HepG2 (cell line): Measurements from ENCODE around the gene ZBTB20. TPM values are rescaled to one million over a fixed set of nuclear protein-coding genes. Genes with fewer than 3 reads are reported as not detected.

Source experiments
- ATAC-seq: fragments of 200-7000 bp; cut with Tn5 transposase; 3 replicates; pipeline ENCODE4 v1.9.1; 2020; ENCODE audit warnings: mild to moderate bottlenecking, moderate library complexity
- BruUV-seq: library from RNA; stranded (reverse); fragments of 400-500 nt; replicated peaks from 2 replicates; lab custom pipeline; 2021; lab: Mats Ljungman, UMichigan
- CTCF ChIA-PET: fragments of 300-600 bp; formaldehyde crosslinking; extraction: SDS; loops from one replicate; lab custom pipeline; 2021; ENCODE audit warnings: low total read pairs, inconsistent platforms, low intra/inter-chr PET ratio; lab: Yijun Ruan, JAX
- POLR2A ChIA-PET: fragments of 350-600 bp; sonication (Branson Sonifier 250); formaldehyde crosslinking; loops from one replicate; lab custom pipeline; 2020; ENCODE audit warnings: antibody characterized with exemption, inconsistent platforms; lab: Yijun Ruan, JAX
- DNase-seq: peaks from one replicate; pipeline ENCODE4 v3.0.0-alpha.2; 2015; ENCODE audit warnings: low spot score
- FAIRE-seq: peaks from 3 replicates; lab custom pipeline; 2011; peaks lifted over from hg19 to GRCh38; lab: Jason Lieb, UNC
- H2AFZ ChIP-seq: one replicate; pipeline ENCODE4 v1.6.1; 2011; ENCODE audit warnings: low read length, inconsistent platforms
- H3K27ac ChIP-seq: fragments of 300-600 bp; 3 replicates; pipeline ENCODE4 v1.8.0; 2011; ENCODE audit warnings: mixed run types, mild to moderate bottlenecking, mixed read lengths, low read length, inconsistent platforms; ENCODE audit not compliant: insufficient read depth; ENCODE audit errors: extremely low read length
- H3K27me3 ChIP-seq, 2 experiments: fragments of 200-600 bp in 1 of 2; 2 replicates in 1 of 2; 3 replicates in 1 of 2; pipeline versions ENCODE4 v1.6.0 to v1.8.0; 2011; ENCODE audit warnings: low read length in 2 of 2, mild to moderate bottlenecking in 2 of 2, moderate library complexity in 2 of 2, inconsistent platforms in 1 of 2; ENCODE audit not compliant: insufficient read depth in 2 of 2, control insufficient read depth in 1 of 2
- H3K36me3 ChIP-seq, 2 experiments: fragments of 200-600 bp in 1 of 2; replicated peaks in 1 of 2; 2 replicates in 1 of 2; 3 replicates in 1 of 2; pipeline versions ENCODE4 v1.5.1 to v1.8.0; 2011; ENCODE audit warnings: low read length in 2 of 2, inconsistent platforms in 1 of 2; ENCODE audit not compliant: insufficient read depth in 2 of 2, control insufficient read depth in 1 of 2
- H3K4me1 ChIP-seq: 2 replicates; pipeline ENCODE4 v1.5.1; 2012; ENCODE audit warnings: low read length, inconsistent platforms; ENCODE audit not compliant: insufficient read depth
- H3K4me2 ChIP-seq: 2 replicates; pipeline ENCODE4 v1.6.0; 2011; ENCODE audit warnings: low read depth, low read length, inconsistent platforms
- H3K4me3 ChIP-seq, 3 experiments: fragments of 200-600 bp in 1 of 3; sonication (generic), shearing (Covaris generic) in 1 of 3; replicated peaks in 1 of 3; 2 replicates each; pipeline ENCODE4 v1.5.1; 2011 to 2016; ENCODE audit warnings: low read length in 3 of 3, inconsistent platforms in 2 of 3, low read depth in 2 of 3, mild to moderate bottlenecking in 2 of 3, control low read depth in 1 of 3, mixed read lengths in 1 of 3; ENCODE audit not compliant: insufficient read depth in 1 of 3
- H3K79me2 ChIP-seq: one replicate; pipeline ENCODE4 v1.6.1; 2011; ENCODE audit warnings: low read length, inconsistent platforms; ENCODE audit not compliant: insufficient read depth
- H3K9ac ChIP-seq: 2 replicates; pipeline ENCODE4 v1.6.0; 2011; ENCODE audit warnings: mild to moderate bottlenecking, low read depth, low read length, inconsistent platforms; ENCODE audit not compliant: insufficient read depth
- H3K9me3 ChIP-seq: 2 replicates; pipeline ENCODE4 v1.5.1; 2012; ENCODE audit warnings: mild to moderate bottlenecking, low read length
- H4K20me1 ChIP-seq: 2 replicates; pipeline ENCODE4 v1.6.0; 2011; ENCODE audit warnings: inconsistent platforms, mild to moderate bottlenecking, low read length, moderate library complexity; ENCODE audit not compliant: insufficient read depth
- RNF2 ChIP-seq: fragments of 450-650 bp; conservative IDR thresholded peaks from 2 replicates; pipeline ENCODE4 v1.6.1; 2016; ENCODE audit warnings: low read depth
- ZEB1 ChIP-seq: IDR thresholded peaks from 2 replicates; pipeline ENCODE4 v1.6.1; 2012; ENCODE audit warnings: mild to moderate bottlenecking, low read depth, inconsistent platforms; ENCODE audit not compliant: insufficient replicate concordance
- ZKSCAN8 ChIP-seq: IDR thresholded peaks from 2 replicates; pipeline ENCODE4 v1.6.1; 2016; ENCODE audit warnings: borderline replicate concordance, missing genetic modification reagents, missing compliant biosample characterization
- ZNF652 ChIP-seq: IDR thresholded peaks from 2 replicates; pipeline ENCODE4 v1.6.1; 2016; ENCODE audit warnings: low read depth, borderline replicate concordance
- ZSCAN29 ChIP-seq: sonication (generic); formaldehyde crosslinking; conservative IDR thresholded peaks from 2 replicates; pipeline ENCODE4 v1.4.0; 2020; ENCODE audit warnings: mild to moderate bottlenecking, missing genetic modification reagents
- WGBS: methylation state at CpG from one replicate; pipeline ENCODE4 v1.1.6; 2017; ENCODE audit warnings: low lambda C conversion rate; 5-methylcytosine and 5-hydroxymethylcytosine counted together
- in situ Hi-C: cut with HindIII; loops from 2 replicates; pipeline ENCODE4 v1.10.0; 2017; ENCODE audit warnings: low pct_unique_long_range_greater_than_20kb; ENCODE audit not compliant: extremely low pct_ligation_motif_present
- intact Hi-C: fragments of 100-400 bp; cut with micrococcal nuclease; formaldehyde crosslinking; loops from one replicate; pipeline ENCODE4 v1.10.0; 2022; ENCODE audit not compliant: unreplicated experiment
- polyA plus RNA-seq, 8 experiments: library from polyadenylated mRNA; depleted of rRNA in 3 of 8; stranded (reverse) in 7 of 8; unstranded in 1 of 8; fragments of >200 nt; fragmentation: Illumina TruSeq in 4 of 8; extraction: Trizol in 4 of 8; gene quantifications; 2 replicates each; pipeline versions ENCODE4 v1.2.1 to v1.2.3, GENCODE V29; 2011 to 2016; ENCODE audit warnings: low read depth in 4 of 8, missing spikeins in 1 of 8, mixed read lengths in 1 of 8; ENCODE audit not compliant: insufficient read depth in 1 of 8
- total RNA-seq, 5 experiments: library from RNA; depleted of rRNA; stranded (reverse); fragments of >200 nt; fragmentation: Illumina TruSeq; extraction: Trizol; gene quantifications; 2 replicates each; pipeline ENCODE4 v1.2.3, GENCODE V29; 2016; ENCODE audit warnings: low read depth in 1 of 5
- TF ChIP-seq, protein P1 (sequence below): IDR thresholded peaks from 2 replicates; pipeline ENCODE4 v1.6.1; 2016; ENCODE audit warnings: missing genetic modification reagents, missing compliant biosample characterization
- TF ChIP-seq, protein P2 (sequence below): sonication (generic); formaldehyde crosslinking; IDR thresholded peaks from 2 replicates; pipeline ENCODE4 v1.5.0; 2020; ENCODE audit warnings: mild to moderate bottlenecking, missing genetic modification reagents, borderline replicate concordance

ZBTB20 gene
- total and polyA plus RNA-seq, 2 of the 13 experiments (the other 11 are each of a cell fraction or from before 2014, with no cell fraction given), result 1.9 to 8.8 TPM

DNA sequence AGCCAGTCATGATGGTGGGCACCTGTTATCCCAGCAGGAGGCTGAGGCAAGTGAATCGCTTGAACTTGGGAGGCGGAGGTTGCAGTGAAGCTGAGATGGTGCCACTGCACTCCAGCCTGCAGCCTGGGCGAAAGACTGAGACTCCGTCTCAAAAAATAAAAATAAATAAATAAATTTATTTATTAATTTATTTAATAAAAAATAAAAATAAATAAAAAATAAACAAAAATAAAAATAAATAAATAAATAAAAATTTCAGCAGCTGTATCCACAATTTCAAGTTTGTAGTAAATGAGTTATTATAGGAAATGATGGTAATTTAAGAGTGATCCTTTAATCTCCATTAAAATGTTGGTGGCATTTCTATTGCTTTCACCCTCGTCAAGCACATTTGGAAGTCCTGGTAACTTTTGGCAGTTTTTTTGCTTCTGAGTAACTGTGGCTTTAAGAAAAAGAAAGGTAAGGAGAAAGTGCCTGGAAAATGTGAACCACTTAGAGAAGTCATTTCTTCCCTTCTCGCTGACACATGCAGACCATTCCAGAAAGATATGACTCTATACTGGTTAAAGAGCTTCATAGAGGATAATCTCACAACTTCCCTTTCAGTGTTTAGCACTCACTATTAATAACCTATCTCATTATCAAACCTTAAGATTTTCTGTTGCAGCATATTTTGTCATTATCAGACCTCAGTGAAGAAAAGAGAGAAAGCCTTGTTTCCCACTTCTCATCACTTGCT is 556.6 kb downstream of the ZBTB20 start:
- no peak for DNase-seq
- Histone ChIP-seq H4K20me1 (no peaks in the 10 kb centered on the region), H3K79me2 (no peaks in the 10 kb centered on the region), H3K4me1 (peaks cover 8% of the 10 kb centered on the region), H3K9ac (no peak overlapping the region), H3K4me3 (no peak overlapping the region), H3K27ac (no peak overlapping the region), H2AFZ (no peak overlapping the region), H3K36me3 (no peaks in the 10 kb centered on the region), H3K9me3 (no peaks in the 10 kb centered on the region), H3K4me2 (no peak overlapping the region), H3K27me3 (no peaks in the 10 kb centered on the region; a peak in 1 of 5 replicates)
- in situ Hi-C loops, result no loop called here
- 99% methylated on average over 6 of the region's 6 CpGs for WGBS
- ChIA-PET CTCF (no interaction called here), POLR2A (no interaction called here)
- intact Hi-C loops, result no loop called here
- no peak for TF ChIP-seq ZNF652 (CRISPR knock-in tag)
- TF ChIP-seq ZSCAN29 (CRISPR knock-in tag), result no peak
- TF ChIP-seq, protein P1, sequence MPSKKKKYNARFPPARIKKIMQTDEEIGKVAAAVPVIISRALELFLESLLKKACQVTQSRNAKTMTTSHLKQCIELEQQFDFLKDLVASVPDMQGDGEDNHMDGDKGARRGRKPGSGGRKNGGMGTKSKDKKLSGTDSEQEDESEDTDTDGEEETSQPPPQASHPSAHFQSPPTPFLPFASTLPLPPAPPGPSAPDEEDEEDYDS (CRISPR knock-in tag), result no peak
- TF ChIP-seq, protein P2, sequence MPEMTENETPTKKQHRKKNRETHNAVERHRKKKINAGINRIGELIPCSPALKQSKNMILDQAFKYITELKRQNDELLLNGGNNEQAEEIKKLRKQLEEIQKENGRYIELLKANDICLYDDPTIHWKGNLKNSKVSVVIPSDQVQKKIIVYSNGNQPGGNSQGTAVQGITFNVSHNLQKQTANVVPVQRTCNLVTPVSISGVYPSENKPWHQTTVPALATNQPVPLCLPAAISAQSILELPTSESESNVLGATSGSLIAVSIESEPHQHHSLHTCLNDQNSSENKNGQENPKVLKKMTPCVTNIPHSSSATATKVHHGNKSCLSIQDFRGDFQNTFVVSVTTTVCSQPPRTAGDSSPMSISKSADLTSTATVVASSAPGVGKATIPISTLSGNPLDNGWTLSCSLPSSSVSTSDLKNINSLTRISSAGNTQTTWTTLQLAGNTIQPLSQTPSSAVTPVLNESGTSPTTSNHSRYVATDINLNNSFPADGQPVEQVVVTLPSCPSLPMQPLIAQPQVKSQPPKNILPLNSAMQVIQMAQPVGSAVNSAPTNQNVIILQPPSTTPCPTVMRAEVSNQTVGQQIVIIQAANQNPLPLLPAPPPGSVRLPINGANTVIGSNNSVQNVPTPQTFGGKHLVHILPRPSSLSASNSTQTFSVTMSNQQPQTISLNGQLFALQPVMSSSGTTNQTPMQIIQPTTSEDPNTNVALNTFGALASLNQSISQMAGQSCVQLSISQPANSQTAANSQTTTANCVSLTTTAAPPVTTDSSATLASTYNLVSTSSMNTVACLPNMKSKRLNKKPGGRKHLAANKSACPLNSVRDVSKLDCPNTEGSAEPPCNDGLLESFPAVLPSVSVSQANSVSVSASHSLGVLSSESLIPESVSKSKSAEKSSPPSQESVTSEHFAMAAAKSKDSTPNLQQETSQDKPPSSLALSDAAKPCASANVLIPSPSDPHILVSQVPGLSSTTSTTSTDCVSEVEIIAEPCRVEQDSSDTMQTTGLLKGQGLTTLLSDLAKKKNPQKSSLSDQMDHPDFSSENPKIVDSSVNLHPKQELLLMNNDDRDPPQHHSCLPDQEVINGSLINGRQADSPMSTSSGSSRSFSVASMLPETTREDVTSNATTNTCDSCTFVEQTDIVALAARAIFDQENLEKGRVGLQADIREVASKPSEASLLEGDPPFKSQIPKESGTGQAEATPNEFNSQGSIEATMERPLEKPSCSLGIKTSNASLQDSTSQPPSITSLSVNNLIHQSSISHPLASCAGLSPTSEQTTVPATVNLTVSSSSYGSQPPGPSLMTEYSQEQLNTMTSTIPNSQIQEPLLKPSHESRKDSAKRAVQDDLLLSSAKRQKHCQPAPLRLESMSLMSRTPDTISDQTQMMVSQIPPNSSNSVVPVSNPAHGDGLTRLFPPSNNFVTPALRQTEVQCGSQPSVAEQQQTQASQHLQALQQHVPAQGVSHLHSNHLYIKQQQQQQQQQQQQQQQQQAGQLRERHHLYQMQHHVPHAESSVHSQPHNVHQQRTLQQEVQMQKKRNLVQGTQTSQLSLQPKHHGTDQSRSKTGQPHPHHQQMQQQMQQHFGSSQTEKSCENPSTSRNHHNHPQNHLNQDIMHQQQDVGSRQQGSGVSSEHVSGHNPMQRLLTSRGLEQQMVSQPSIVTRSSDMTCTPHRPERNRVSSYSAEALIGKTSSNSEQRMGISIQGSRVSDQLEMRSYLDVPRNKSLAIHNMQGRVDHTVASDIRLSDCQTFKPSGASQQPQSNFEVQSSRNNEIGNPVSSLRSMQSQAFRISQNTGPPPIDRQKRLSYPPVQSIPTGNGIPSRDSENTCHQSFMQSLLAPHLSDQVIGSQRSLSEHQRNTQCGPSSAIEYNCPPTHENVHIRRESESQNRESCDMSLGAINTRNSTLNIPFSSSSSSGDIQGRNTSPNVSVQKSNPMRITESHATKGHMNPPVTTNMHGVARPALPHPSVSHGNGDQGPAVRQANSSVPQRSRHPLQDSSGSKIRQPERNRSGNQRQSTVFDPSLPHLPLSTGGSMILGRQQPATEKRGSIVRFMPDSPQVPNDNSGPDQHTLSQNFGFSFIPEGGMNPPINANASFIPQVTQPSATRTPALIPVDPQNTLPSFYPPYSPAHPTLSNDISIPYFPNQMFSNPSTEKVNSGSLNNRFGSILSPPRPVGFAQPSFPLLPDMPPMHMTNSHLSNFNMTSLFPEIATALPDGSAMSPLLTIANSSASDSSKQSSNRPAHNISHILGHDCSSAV, result no peak
- no peak for TF ChIP-seq ZKSCAN8
- no peak for TF ChIP-seq ZEB1
- TF ChIP-seq RNF2, result no peak
- no TSS peak for BruUV-seq
- FAIRE-seq, result no peak
- no peak for ATAC-seq
